ENCODE data around the gene PRUNE1.

The PRUNE1 gene

GRCh38 chr1:150963321-150964163, 44.7 kb upstream of the PRUNE1 start:
- no peaks in the 10 kb centered on the region for H4K20me1 ChIP-seq (ENCODE audit: insufficient read depth, low read length)
- no peak overlapping the region for H3K27ac ChIP-seq (ENCODE audit: low read length)
- H3F3A ChIP-seq (ENCODE audit: insufficient read depth, low read length) = no peaks in the 10 kb centered on the region
- H3K79me2 ChIP-seq (ENCODE audit: low read length) = peaks cover 17% of the 10 kb centered on the region
- no peak overlapping the region for H2AFZ ChIP-seq (ENCODE audit: low read length)
- no peak for DNase-seq
- H3K4me2 ChIP-seq (ENCODE audit: low read depth, low read length) = no peak overlapping the region
- no peak for TF ChIP-seq EZH2 (optimal IDR thresholded peaks at IDR 0.05; ENCODE audit: low read depth, low read length)
- no peak for TF ChIP-seq CTCF (IDR thresholded peaks at IDR 0.05; ENCODE audit: low read length)
- TF ChIP-seq EZH2phosphoT487 (IDR thresholded peaks at IDR 0.05; ENCODE audit: low read length) = no peak
- H3K4me3 ChIP-seq (ENCODE audit: low read length) = no peak overlapping the region
- peaks cover 31% of the 10 kb centered on the region for H3K36me3 ChIP-seq (replicated peaks; ENCODE audit: insufficient read depth, low read length)
- H3K9me2 ChIP-seq (replicated peaks; ENCODE audit: insufficient read depth, low read length) = no peaks in the 10 kb centered on the region
- H3K4me1 ChIP-seq (ENCODE audit: low read length) = no peaks in the 10 kb centered on the region
- no peak overlapping the region for H3K9ac ChIP-seq (ENCODE audit: low read length)
- no peaks in the 10 kb centered on the region for H3K9me3 ChIP-seq (replicated peaks; ENCODE audit: insufficient read depth, low read length)
- no peaks in the 10 kb centered on the region for H3K27me3 ChIP-seq (replicated peaks; ENCODE audit: insufficient read depth, low read length)

- Histone ChIP-seq H3F3A (ENCODE audit: insufficient read depth, low read length) (no peaks in the 10 kb centered on the region), H3K4me3 (ENCODE audit: low read length) (no peak overlapping the region), H3K36me3 (replicated peaks; ENCODE audit: insufficient read depth, low read length) (peaks cover 31% of the 10 kb centered on the region), H3K4me2 (ENCODE audit: low read depth, low read length) (no peak overlapping the region), H3K79me2 (ENCODE audit: low read length) (peaks cover 23% of the 10 kb centered on the region), H4K20me1 (ENCODE audit: insufficient read depth, low read length) (no peaks in the 10 kb centered on the region), H3K9me2 (replicated peaks; ENCODE audit: insufficient read depth, low read length) (no peaks in the 10 kb centered on the region), H3K9me3 (replicated peaks; ENCODE audit: insufficient read depth, low read length) (no peaks in the 10 kb centered on the region), H3K9ac (ENCODE audit: low read length) (no peak overlapping the region), H3K27ac (ENCODE audit: low read length) (no peak overlapping the region), H3K27me3 (replicated peaks; ENCODE audit: insufficient read depth, low read length) (no peaks in the 10 kb centered on the region), H3K4me1 (ENCODE audit: low read length) (no peaks in the 10 kb centered on the region), H2AFZ (ENCODE audit: low read length) (no peak overlapping the region)
- no peak for DNase-seq
- no peak for TF ChIP-seq EZH2phosphoT487 (IDR thresholded peaks at IDR 0.05; ENCODE audit: low read length)
- no peak for TF ChIP-seq CTCF (IDR thresholded peaks at IDR 0.05; ENCODE audit: low read length)
- no peak for TF ChIP-seq EZH2 (optimal IDR thresholded peaks at IDR 0.05; ENCODE audit: low read depth, low read length)
Observed at GRCh38 chr1:150964164-150964489, 44.1 kb upstream of the PRUNE1 start.

- Histone ChIP-seq H3K27me3 (replicated peaks; ENCODE audit: insufficient read depth, low read length) (no peaks in the 10 kb centered on the region), H3K4me1 (ENCODE audit: low read length) (no peaks in the 10 kb centered on the region), H3F3A (ENCODE audit: insufficient read depth, low read length) (no peaks in the 10 kb centered on the region), H3K9ac (ENCODE audit: low read length) (no peak overlapping the region), H3K4me3 (ENCODE audit: low read length) (no peak overlapping the region), H3K27ac (ENCODE audit: low read length) (no peak overlapping the region), H3K4me2 (ENCODE audit: low read depth, low read length) (no peak overlapping the region), H3K9me2 (replicated peaks; ENCODE audit: insufficient read depth, low read length) (no peaks in the 10 kb centered on the region), H4K20me1 (ENCODE audit: insufficient read depth, low read length) (0 out of 2 replicates have a peak, but pooled peaks cover 5% of the 10 kb centered on the region), H3K79me2 (ENCODE audit: low read length) (peaks cover 36% of the 10 kb centered on the region), H3K9me3 (replicated peaks; ENCODE audit: insufficient read depth, low read length) (no peaks in the 10 kb centered on the region), H2AFZ (ENCODE audit: low read length) (no peak overlapping the region), H3K36me3 (replicated peaks; ENCODE audit: insufficient read depth, low read length) (peaks cover 27% of the 10 kb centered on the region)
- no peak for DNase-seq
- TF ChIP-seq EZH2phosphoT487 (IDR thresholded peaks at IDR 0.05; ENCODE audit: low read length) (no peak), EZH2 (optimal IDR thresholded peaks at IDR 0.05; ENCODE audit: low read depth, low read length) (no peak), CTCF (IDR thresholded peaks at IDR 0.05; ENCODE audit: low read length) (no peak)
Observed at GRCh38 chr1:150965605-150966004, 42.6 kb upstream of the PRUNE1 start.
